Gastroesophageal sphincter (tissue), 4 donors: ENCODE measurements around the gene SMIM27. TPM values are rescaled to one million over a fixed set of nuclear protein-coding genes. Genes with fewer than 3 reads are reported as not detected.
"Not testable (repeated sequence)": the region's sequence is repeated elsewhere in the genome, so short reads cannot be mapped to it uniquely, and the experiment has no call there.

Source experiments
- ATAC-seq: fragments of 150-250 bp; one replicate; pipeline ENCODE4 v1.9.1; 2016; ENCODE audit warnings: mild to moderate bottlenecking, moderate library complexity
- H3K27ac ChIP-seq, 4 donors: fragments of 200-600 bp; sonication (generic) in 3 of 4; 1 replicate in 3 of 4; 2 replicates in 1 of 4; pipeline ENCODE4 v1.5.1; 2016 to 2019
- H3K27me3 ChIP-seq: fragments of 200-600 bp; sonication (generic); one replicate; pipeline ENCODE4 v1.5.1; 2019
- H3K36me3 ChIP-seq, 2 donors: fragments of 200-600 bp; sonication (generic); one replicate each; pipeline ENCODE4 v1.5.1; 2019; ENCODE audit warnings: control low read depth in 1 of 2
- H3K4me1 ChIP-seq, 3 donors: fragments of 200-600 bp; sonication (generic); 1 replicate in 2 of 3; 2 replicates in 1 of 3; pipeline ENCODE4 v1.5.1; 2016 to 2019; ENCODE audit warnings: control low read depth in 2 of 3
- H3K4me3 ChIP-seq, 2 donors: fragments of 200-600 bp; sonication (generic); one replicate each; pipeline ENCODE4 v1.5.1; 2019; ENCODE audit warnings: mild to moderate bottlenecking in 1 of 2, moderate library complexity in 1 of 2
- H3K9me3 ChIP-seq, 3 donors: fragments of 200-600 bp; sonication (generic); one replicate each; pipeline ENCODE4 v1.5.1; 2017 to 2019; ENCODE audit warnings: control low read depth in 2 of 3
- CTCF ChIP-seq, 4 experiments: fragments of 200-600 bp in 2 of 4; fragments of 450-650 bp in 2 of 4; sonication (generic) in 1 of 4; IDR thresholded peaks; one replicate each; pipeline ENCODE4 v1.5.1; 2017 to 2019; ENCODE audit warnings: antibody characterized with exemption in 4 of 4, mild to moderate bottlenecking in 2 of 4, moderate library complexity in 2 of 4
- EP300 ChIP-seq: sonication (generic); formaldehyde crosslinking; IDR thresholded peaks from one replicate; pipeline ENCODE4 v1.6.1; 2017; ENCODE audit warnings: antibody characterized with exemption, mild to moderate bottlenecking
- POLR2A ChIP-seq, 2 donors: fragments of 450-650 bp; IDR thresholded peaks; one replicate each; pipeline ENCODE4 v1.6.1; 2017; ENCODE audit warnings: antibody characterized with exemption in 2 of 2, mild to moderate bottlenecking in 2 of 2, moderate library complexity in 1 of 2
- POLR2AphosphoS5 ChIP-seq: sonication (generic); formaldehyde crosslinking; IDR thresholded peaks from one replicate; pipeline ENCODE4 v1.6.1; 2017; ENCODE audit warnings: antibody characterized with exemption
- WGBS, 2 donors: methylation state at CpG; one replicate each; pipeline ENCODE4 v1.1.5; 2018; ENCODE audit warnings: low coverage in 1 of 2; 5-methylcytosine and 5-hydroxymethylcytosine counted together
- total RNA-seq, 4 donors: library from RNA; depleted of rRNA; stranded (reverse); fragments of >200 nt; gene quantifications; one replicate each; pipeline ENCODE4 v1.1.0, GENCODE V29; 2016

The SMIM27 gene
- total RNA-seq, 4 donors from 2014 or later: 4.0 to 12.5 (median 8.2) TPM

DNA sequence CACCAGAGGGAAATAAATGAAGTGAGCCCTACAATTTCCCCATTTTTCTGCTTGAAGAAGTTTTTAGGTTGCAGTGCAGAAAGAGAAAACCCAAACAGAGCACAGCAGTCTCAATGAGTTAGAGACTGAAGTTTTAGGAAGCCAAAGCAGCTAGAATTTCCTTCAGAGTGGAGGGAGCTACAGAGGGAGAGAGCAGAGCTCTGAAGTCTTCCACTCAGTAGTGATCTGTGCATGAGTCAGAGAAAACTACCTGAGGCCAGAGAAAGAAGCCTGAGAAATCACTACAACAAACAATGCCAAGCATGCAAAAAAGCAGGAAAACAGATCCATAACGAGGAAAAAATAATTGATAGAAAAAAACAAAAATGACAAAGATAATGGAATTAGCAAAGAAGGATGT, 38.8 kb downstream of the SMIM27 start:
- Histone ChIP-seq H3K27ac (no peak overlapping the region), H3K4me3 (no peak overlapping the region), H3K27me3 (peaks cover 32% of the 10 kb centered on the region), H3K36me3 (no peaks in the 10 kb centered on the region), H3K9me3 (no peaks in the 10 kb centered on the region), H3K4me1 (no peaks in the 10 kb centered on the region)
- TF ChIP-seq POLR2AphosphoS5 (no peak), POLR2A (IDR thresholded peaks at IDR 0.05) (no peak), EP300 (no peak), CTCF (IDR thresholded peaks at IDR 0.05) (no peak)
- WGBS, 2 donors: 78 to 100% methylated on average over 1 of the region's 1 CpG
- no peak for ATAC-seq

DNA sequence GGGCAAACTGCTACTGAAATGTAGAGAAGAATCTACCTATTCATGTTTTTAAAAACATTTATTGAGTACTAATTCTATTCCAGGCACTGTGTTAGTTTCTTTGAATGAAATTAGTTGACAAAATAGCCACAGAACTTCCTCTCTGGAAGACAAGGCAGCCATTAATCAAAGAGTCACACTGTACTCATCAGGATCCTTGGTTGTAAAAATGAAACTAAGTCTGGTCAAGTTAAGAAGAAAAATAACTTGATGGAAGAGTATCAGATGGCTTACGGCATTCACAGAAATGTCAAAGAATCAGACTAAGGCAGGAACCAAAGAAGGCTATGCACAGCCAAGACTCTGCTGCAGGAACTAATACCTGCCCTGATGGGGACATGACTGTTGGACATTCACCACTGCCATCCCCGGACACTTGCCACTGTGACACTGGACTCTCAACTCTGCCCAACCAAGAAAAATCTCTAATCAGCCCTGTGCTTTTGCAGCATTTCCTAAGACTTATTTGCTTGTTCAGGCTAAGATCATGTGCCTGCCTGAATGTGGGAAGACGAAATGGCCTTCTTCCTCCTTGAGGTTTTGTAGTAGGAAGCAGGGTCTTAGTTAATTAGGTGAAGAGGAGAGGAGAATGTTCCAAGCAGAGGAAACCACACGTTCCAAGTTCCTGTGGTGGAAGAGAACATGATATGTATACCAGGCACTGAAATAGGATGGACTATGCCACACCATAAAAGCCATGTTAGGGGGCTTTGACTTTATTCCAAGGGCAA, 44.2 kb downstream of the SMIM27 start:
- ATAC-seq: no peak
- TF ChIP-seq EP300: no peak
- TF ChIP-seq POLR2AphosphoS5: no peak
- TF ChIP-seq CTCF (IDR thresholded peaks at IDR 0.05): no peak
- no peak for TF ChIP-seq POLR2A (IDR thresholded peaks at IDR 0.05)
- Histone ChIP-seq H3K4me1 (no peaks in the 10 kb centered on the region), H3K9me3 (no peaks in the 10 kb centered on the region), H3K4me3 (no peak overlapping the region), H3K27ac (no peak overlapping the region), H3K27me3 (no peaks in the 10 kb centered on the region), H3K36me3 (no peaks in the 10 kb centered on the region)
- 63 to 65% methylated on average over 3 to 4 of the region's 4 CpGs for WGBS, 2 donors

GRCh38 chr9:32596936-32597335, 44.8 kb downstream of the SMIM27 start:
- Histone ChIP-seq H3K27ac (no peak overlapping the region), H3K4me3 (no peak overlapping the region), H3K36me3 (no peaks in the 10 kb centered on the region), H3K9me3 (no peaks in the 10 kb centered on the region), H3K4me1 (no peaks in the 10 kb centered on the region), H3K27me3 (no peaks in the 10 kb centered on the region)
- TF ChIP-seq EP300 (no peak), CTCF (IDR thresholded peaks at IDR 0.05) (no peak), POLR2AphosphoS5 (no peak), POLR2A (IDR thresholded peaks at IDR 0.05) (no peak)
- no peak for ATAC-seq

DNA sequence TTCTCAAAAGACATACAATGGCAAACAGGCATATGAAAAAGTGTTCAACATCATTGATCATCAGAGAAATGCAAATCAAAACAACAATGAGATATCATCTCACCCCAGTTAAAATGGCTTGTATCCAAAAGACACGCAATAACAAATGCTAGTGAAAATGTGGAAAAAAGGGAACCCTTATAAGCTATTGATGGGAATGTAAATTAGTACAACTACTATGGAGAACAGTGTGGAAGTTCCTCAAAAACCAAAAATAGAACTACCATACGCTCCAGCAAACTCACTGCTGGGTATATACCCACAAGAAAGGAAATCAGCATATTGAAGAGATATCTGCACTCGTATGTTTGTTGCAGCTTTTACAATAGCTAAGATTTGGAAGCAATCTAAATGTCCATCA, 46.9 kb downstream of the SMIM27 start:
- not testable (repeated sequence) for H3K4me1 ChIP-seq, H3K27me3 ChIP-seq, H3K36me3 ChIP-seq, H3K4me3 ChIP-seq, H3K27ac ChIP-seq, ATAC-seq, H3K9me3 ChIP-seq
- WGBS, 2 donors: 66 to 86% methylated on average over 3 of the region's 3 CpGs

Other genes starting within 250 kb of the SMIM27 start
- 10 to 100 TPM; 54.5 to 88.4 (median 80.2) TPM for gene ACO1, start 167.7 kb upstream of the SMIM27 start, total RNA-seq
- gene RIGI, start 26.1 kb upstream of the SMIM27 start, total RNA-seq: 10 to 100 TPM in 1 of 4 donors, 1 to 10 TPM in 3; 6.8 to 14.3 (median 8.3) TPM
- 10 to 100 TPM; 16.5 to 28.5 (median 25.5) TPM for gene TOPORS, start 259 bp downstream of the SMIM27 start, total RNA-seq
- gene NDUFB6, start 20.8 kb downstream of the SMIM27 start, total RNA-seq: 10 to 100 TPM; 47.3 to 71.1 (median 55.9) TPM
- gene TAF1L, start 83.3 kb downstream of the SMIM27 start, total RNA-seq: under 1 TPM in 1 of 4 donors, not detected in 3; 0.05 TPM
- under 1 TPM in 2 of 4 donors, not detected in 2; 0.12 to 0.13 TPM for gene TMEM215, start 231.2 kb downstream of the SMIM27 start, total RNA-seq